Measurements from ENCODE around the gene FOSL2.

The FOSL2 gene

GRCh38 chr2:28413899-28414295 lies 21.2 kb downstream of the FOSL2 start:
- DNase-seq = no peak

GRCh38 chr2:28414583-28414982 lies 21.9 kb downstream of the FOSL2 start:
- DNase-seq = no peak

GRCh38 chr2:28415010-28415409 lies 22.4 kb downstream of the FOSL2 start:
- no peak for DNase-seq

GRCh38 chr2:28415715-28416114 lies 23.1 kb downstream of the FOSL2 start:
- DNase-seq = no peak

GRCh38 chr2:28419003-28419402 lies 26.3 kb downstream of the FOSL2 start:
- DNase-seq = no peak

GRCh38 chr2:28419443-28420270 lies 27.0 kb downstream of the FOSL2 start:
- DNase-seq = no peak

GRCh38 chr2:28420722-28421121 lies 28.1 kb downstream of the FOSL2 start:
- DNase-seq = no peak

- no peak for DNase-seq
Measured at GRCh38 chr2:28422908-28423741, 30.5 kb downstream of the FOSL2 start.

- peak; percentile 63 for DNase-seq
Measured at GRCh38 chr2:28423856-28424605, 31.4 kb downstream of the FOSL2 start.

- DNase-seq = no peak
Measured at GRCh38 chr2:28424799-28425463, 32.3 kb downstream of the FOSL2 start.

GRCh38 chr2:28425464-28425835 lies 32.8 kb downstream of the FOSL2 start:
- no peak for DNase-seq

GRCh38 chr2:28427741-28428415 lies 35.2 kb downstream of the FOSL2 start:
- no peak for DNase-seq

- DNase-seq = no peak
Measured at GRCh38 chr2:28428486-28428885, 35.8 kb downstream of the FOSL2 start.

- no peak for DNase-seq
Measured at GRCh38 chr2:28429636-28430376, 37.1 kb downstream of the FOSL2 start.

- no peak for DNase-seq
Measured at GRCh38 chr2:28430377-28430765, 37.7 kb downstream of the FOSL2 start.

- DNase-seq = no peak
Measured at GRCh38 chr2:28430788-28431418, 38.2 kb downstream of the FOSL2 start.

- DNase-seq = no peak
Measured at GRCh38 chr2:28431741-28432140, 39.1 kb downstream of the FOSL2 start.

- no peak for DNase-seq
Measured at GRCh38 chr2:28432362-28432761, 39.7 kb downstream of the FOSL2 start.

GRCh38 chr2:28433215-28433614 lies 40.6 kb downstream of the FOSL2 start:
- no peak for DNase-seq

- no peak for DNase-seq
Measured at GRCh38 chr2:28433935-28434599, 41.4 kb downstream of the FOSL2 start.

Measured in CD4-positive, alpha-beta T cell treated with Interleukin-15 for 1 hour (primary cell).